ENCODE measurements around the gene SESN1.

SESN1 gene

DNA sequence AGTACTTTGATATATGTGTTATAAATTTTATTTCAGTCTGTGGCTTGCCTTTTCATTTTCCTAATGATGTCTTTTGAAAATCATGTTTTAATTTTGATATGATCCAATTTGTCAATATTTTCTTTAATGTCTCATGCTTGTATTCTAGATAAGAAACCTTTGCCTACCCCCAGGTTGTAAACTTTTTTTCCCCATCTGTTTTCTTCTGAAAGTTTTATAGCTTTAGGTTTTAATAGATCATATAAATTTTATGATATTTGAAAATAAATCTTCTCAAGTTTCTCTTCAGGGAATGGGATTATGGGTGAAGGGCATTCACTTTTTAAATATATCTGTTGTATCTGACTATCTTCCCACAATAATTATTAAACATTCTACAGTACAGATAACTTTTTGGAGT lies 66.7 kb downstream of the SESN1 start:
- H3K4me3 ChIP-seq (ENCODE audit: low read length) = no peak overlapping the region
- no peaks in the 10 kb centered on the region for H3K36me3 ChIP-seq (ENCODE audit: control insufficient read depth, insufficient read depth, low read length, severe bottlenecking)
- no peak for DNase-seq (ENCODE audit: low read depth)
- H3K9me3 ChIP-seq (ENCODE audit: control insufficient read depth, low read length) = no peaks in the 10 kb centered on the region
- H3K4me1 ChIP-seq (ENCODE audit: control insufficient read depth, insufficient read depth, low read length) = peaks cover 20% of the 10 kb centered on the region
- H3K9ac ChIP-seq (ENCODE audit: low read length) = no peak overlapping the region
- no peaks in the 10 kb centered on the region for H3K27me3 ChIP-seq (replicated peaks; ENCODE audit: control insufficient read depth, insufficient read depth, low read length)

DNA sequence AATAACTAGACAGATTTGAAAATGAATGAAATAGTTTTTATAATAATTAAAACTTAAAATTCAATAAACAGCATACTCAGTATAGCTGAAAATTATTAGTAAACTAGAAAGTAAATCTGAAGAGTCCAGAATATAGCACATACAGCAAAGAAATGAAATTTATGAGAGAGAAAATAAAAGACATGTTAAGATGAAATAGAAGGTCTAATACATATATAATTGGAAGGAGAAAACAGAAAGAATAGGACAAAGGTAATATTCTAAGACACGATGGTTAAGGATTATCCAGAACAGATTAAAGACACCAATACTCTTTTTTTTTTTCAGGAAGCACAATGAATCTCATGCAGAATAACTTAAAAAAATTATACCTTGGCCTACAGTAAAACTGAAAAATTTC lies 69.0 kb downstream of the SESN1 start:
- H3K36me3 ChIP-seq (ENCODE audit: control insufficient read depth, insufficient read depth, low read length, severe bottlenecking) = no peaks in the 10 kb centered on the region
- no peaks in the 10 kb centered on the region for H3K27me3 ChIP-seq (replicated peaks; ENCODE audit: control insufficient read depth, insufficient read depth, low read length)
- DNase-seq (ENCODE audit: low read depth) = no peak
- no peak overlapping the region for H3K9ac ChIP-seq (ENCODE audit: low read length)
- H3K4me1 ChIP-seq (ENCODE audit: control insufficient read depth, insufficient read depth, low read length) = peaks cover 22% of the 10 kb centered on the region
- no peak overlapping the region for H3K4me3 ChIP-seq (ENCODE audit: low read length)
- H3K9me3 ChIP-seq (ENCODE audit: control insufficient read depth, low read length) = no peaks in the 10 kb centered on the region

DNA sequence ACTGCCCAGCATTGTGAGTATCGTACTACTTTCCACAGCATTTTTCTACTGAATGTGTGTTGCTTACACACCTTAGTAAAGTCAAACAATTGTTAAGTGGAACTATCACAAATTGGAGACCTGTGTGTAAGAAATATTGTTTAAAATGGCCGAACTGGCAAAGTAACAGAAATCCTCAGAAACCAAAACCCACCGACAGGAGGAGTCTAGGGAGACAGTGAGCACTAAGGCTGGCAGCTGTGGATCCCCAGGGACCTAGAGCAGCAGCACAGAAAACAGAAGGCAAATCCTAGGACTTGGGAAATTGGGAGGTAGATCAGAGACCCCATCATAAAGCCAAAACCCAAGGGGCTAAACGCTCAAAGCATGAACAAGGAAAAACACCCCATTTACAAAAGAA lies 69.9 kb downstream of the SESN1 start:
- DNase-seq (ENCODE audit: low read depth) = no peak
- no peak overlapping the region for H3K9ac ChIP-seq (ENCODE audit: low read length)

DNA sequence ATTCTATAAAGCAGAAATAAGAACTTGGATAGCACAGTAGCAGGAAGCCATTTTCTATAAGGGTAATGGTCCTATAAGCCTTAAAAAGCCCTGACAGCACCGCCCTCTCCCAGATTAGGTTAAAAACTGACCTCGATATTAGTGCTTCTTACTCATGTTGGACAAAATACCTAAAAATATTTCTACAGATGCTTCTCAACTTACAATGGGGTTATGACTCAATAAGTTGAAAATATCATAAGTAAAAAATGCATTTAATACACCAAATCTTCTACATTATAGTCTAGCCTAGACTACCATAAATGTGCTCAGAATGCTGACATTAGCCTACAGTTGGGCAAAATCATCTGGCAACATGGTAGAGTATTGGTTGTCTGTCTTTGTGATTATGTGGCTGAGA lies 70.3 kb downstream of the SESN1 start:
- Histone ChIP-seq H3K9me3 (ENCODE audit: control insufficient read depth, low read length) (no peaks in the 10 kb centered on the region), H3K36me3 (ENCODE audit: control insufficient read depth, insufficient read depth, low read length, severe bottlenecking) (no peaks in the 10 kb centered on the region), H3K27me3 (replicated peaks; ENCODE audit: control insufficient read depth, insufficient read depth, low read length) (no peaks in the 10 kb centered on the region), H3K4me1 (ENCODE audit: control insufficient read depth, insufficient read depth, low read length) (peaks cover 22% of the 10 kb centered on the region), H3K4me3 (ENCODE audit: low read length) (no peak overlapping the region), H3K9ac (ENCODE audit: low read length) (no peak overlapping the region)
- peak; percentile 33 for DNase-seq (ENCODE audit: low read depth)

More for the DNA sequence above, 69.9 kb downstream of the SESN1 start:
- H3K27me3 ChIP-seq (replicated peaks; ENCODE audit: control insufficient read depth, insufficient read depth, low read length) = no peaks in the 10 kb centered on the region
- no peak overlapping the region for H3K4me3 ChIP-seq (ENCODE audit: low read length)
- H3K9me3 ChIP-seq (ENCODE audit: control insufficient read depth, low read length) = no peaks in the 10 kb centered on the region
- H3K36me3 ChIP-seq (ENCODE audit: control insufficient read depth, insufficient read depth, low read length, severe bottlenecking) = no peaks in the 10 kb centered on the region
- H3K4me1 ChIP-seq (ENCODE audit: control insufficient read depth, insufficient read depth, low read length) = peaks cover 22% of the 10 kb centered on the region

DNA sequence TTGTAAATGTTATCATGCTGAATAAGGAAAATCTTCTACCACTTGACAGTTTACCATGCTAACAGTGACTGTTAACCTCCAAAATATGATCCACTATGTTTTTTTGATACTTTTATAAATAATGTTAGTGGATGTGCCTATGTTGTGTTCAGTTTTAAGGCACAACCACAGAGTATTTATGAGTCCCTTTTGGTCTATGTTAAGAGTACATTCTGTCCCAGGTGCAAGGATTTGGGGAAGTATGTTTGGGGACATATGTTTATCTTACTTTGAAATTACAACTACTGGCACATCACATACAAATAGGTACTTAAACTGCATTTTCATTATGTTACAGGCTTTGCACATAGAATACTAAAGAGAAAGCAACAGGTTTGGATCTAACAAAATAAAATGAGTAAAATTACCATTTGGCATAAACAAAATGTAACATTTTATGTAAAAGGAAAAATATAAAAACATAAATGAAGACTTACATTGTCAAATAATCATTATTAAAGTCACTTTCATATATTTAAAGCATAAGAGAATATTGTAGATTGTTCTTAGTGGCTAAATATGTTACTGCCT lies 71.2 kb downstream of the SESN1 start:
- no peaks in the 10 kb centered on the region for H3K9me3 ChIP-seq (ENCODE audit: control insufficient read depth, low read length)
- DNase-seq (ENCODE audit: low read depth) = no peak
- no peak overlapping the region for H3K4me3 ChIP-seq (ENCODE audit: low read length)
- H3K4me1 ChIP-seq (ENCODE audit: control insufficient read depth, insufficient read depth, low read length) = peaks cover 22% of the 10 kb centered on the region
- no peaks in the 10 kb centered on the region for H3K27me3 ChIP-seq (replicated peaks; ENCODE audit: control insufficient read depth, insufficient read depth, low read length)
- H3K36me3 ChIP-seq (ENCODE audit: control insufficient read depth, insufficient read depth, low read length, severe bottlenecking) = no peaks in the 10 kb centered on the region
- no peak overlapping the region for H3K9ac ChIP-seq (ENCODE audit: low read length)

DNA sequence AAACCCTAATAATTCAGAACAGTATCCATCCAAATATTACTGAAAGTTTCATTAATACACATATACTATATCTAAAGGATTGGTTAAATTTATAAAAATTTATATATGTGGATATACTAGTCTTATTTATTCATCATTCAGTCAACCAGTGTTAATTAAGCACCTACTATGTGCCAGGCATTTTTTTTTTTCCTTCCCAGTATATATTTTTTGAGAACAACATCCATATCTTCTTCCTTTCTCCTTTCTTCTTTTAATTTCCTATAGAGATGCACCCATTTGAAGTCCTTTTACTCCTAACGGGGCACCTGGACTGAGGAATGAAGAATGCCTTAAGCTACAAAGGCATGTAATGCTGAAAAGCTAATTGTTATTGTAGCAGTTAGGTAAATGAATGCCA lies 72.8 kb downstream of the SESN1 start:
- Histone ChIP-seq H3K36me3 (ENCODE audit: control insufficient read depth, insufficient read depth, low read length, severe bottlenecking) (no peaks in the 10 kb centered on the region), H3K9me3 (ENCODE audit: control insufficient read depth, low read length) (no peaks in the 10 kb centered on the region), H3K4me1 (ENCODE audit: control insufficient read depth, insufficient read depth, low read length) (peaks cover 22% of the 10 kb centered on the region), H3K27me3 (replicated peaks; ENCODE audit: control insufficient read depth, insufficient read depth, low read length) (no peaks in the 10 kb centered on the region), H3K4me3 (ENCODE audit: low read length) (no peak overlapping the region), H3K9ac (ENCODE audit: low read length) (no peak overlapping the region)
- DNase-seq (ENCODE audit: low read depth) = no peak

DNA sequence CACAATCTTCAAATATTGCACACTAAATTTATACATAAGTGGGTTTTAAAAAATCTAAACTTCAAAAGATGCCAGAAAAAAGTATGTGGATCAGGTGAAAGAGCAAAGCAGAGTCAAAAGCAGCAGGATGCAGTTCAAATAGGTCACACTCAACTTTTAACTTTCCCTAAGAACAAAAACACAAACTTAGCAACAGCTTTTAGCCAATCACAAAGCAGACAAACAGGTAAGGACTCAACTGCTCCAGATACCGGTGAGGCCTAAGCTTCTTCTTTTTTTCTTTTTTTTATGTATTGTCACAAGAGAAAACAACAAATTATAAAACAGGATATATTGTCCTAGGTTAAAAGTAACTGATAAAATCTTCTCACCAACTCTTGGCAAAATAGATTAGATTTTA lies 74.7 kb downstream of the SESN1 start:
- Histone ChIP-seq H3K9ac (ENCODE audit: low read length) (no peak overlapping the region), H3K4me3 (ENCODE audit: low read length) (no peak overlapping the region), H3K36me3 (ENCODE audit: control insufficient read depth, insufficient read depth, low read length, severe bottlenecking) (no peaks in the 10 kb centered on the region), H3K9me3 (ENCODE audit: control insufficient read depth, low read length) (no peaks in the 10 kb centered on the region), H3K4me1 (ENCODE audit: control insufficient read depth, insufficient read depth, low read length) (peaks cover 20% of the 10 kb centered on the region), H3K27me3 (replicated peaks; ENCODE audit: control insufficient read depth, insufficient read depth, low read length) (no peaks in the 10 kb centered on the region)
- DNase-seq (ENCODE audit: low read depth) = no peak

DNA sequence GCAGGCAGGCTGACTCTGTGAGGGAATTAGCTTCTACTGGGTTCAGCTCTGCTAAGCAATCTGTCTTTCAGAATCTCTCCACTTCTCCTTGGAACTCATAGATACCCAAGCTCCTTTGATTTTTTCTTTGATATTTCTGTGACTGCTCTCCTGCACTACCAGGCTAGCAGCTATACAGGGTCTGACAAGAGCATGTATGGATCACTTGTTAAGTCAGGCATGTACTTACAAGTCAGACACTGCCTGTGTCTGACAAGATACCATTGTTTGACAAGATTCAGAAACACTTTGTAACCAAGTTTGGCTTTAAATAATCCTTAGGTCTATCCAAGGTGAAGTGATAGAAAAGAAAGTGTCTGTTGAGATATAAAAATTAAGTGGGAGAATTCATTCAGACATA lies 79.5 kb downstream of the SESN1 start:
- Histone ChIP-seq H3K9ac (ENCODE audit: low read length) (no peak overlapping the region), H3K27me3 (replicated peaks; ENCODE audit: control insufficient read depth, insufficient read depth, low read length) (no peaks in the 10 kb centered on the region), H3K4me3 (ENCODE audit: low read length) (no peak overlapping the region), H3K4me1 (ENCODE audit: control insufficient read depth, insufficient read depth, low read length) (peaks cover 21% of the 10 kb centered on the region), H3K36me3 (ENCODE audit: control insufficient read depth, insufficient read depth, low read length, severe bottlenecking) (no peaks in the 10 kb centered on the region), H3K9me3 (ENCODE audit: control insufficient read depth, low read length) (no peaks in the 10 kb centered on the region)
- DNase-seq (ENCODE audit: low read depth) = no peak

DNA sequence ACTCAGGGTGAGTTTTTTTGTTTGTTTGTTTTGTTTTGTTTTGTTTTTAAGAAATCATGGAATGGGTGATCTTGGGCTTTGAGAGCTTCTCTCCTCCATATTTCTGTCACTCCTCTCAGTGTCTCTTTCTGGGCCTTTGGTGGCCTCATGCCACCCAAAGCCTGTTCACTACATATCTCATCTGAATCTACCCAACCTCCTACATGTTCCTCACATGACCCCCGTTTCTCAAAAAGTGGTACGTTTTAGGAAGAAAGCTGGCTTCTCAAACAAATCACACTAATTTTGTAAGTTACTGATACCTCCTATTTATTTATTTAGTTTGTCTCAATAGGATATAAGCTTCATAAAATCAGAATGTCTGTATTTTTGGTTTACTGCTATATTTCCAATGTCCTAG lies 80.0 kb downstream of the SESN1 start:
- Histone ChIP-seq H3K4me1 (ENCODE audit: control insufficient read depth, insufficient read depth, low read length) (peaks cover 26% of the 10 kb centered on the region), H3K9ac (ENCODE audit: low read length) (no peak overlapping the region), H3K36me3 (ENCODE audit: control insufficient read depth, insufficient read depth, low read length, severe bottlenecking) (no peaks in the 10 kb centered on the region), H3K27me3 (replicated peaks; ENCODE audit: control insufficient read depth, insufficient read depth, low read length) (no peaks in the 10 kb centered on the region), H3K9me3 (ENCODE audit: control insufficient read depth, low read length) (no peaks in the 10 kb centered on the region), H3K4me3 (ENCODE audit: low read length) (no peak overlapping the region)
- DNase-seq (ENCODE audit: low read depth) = no peak

DNA sequence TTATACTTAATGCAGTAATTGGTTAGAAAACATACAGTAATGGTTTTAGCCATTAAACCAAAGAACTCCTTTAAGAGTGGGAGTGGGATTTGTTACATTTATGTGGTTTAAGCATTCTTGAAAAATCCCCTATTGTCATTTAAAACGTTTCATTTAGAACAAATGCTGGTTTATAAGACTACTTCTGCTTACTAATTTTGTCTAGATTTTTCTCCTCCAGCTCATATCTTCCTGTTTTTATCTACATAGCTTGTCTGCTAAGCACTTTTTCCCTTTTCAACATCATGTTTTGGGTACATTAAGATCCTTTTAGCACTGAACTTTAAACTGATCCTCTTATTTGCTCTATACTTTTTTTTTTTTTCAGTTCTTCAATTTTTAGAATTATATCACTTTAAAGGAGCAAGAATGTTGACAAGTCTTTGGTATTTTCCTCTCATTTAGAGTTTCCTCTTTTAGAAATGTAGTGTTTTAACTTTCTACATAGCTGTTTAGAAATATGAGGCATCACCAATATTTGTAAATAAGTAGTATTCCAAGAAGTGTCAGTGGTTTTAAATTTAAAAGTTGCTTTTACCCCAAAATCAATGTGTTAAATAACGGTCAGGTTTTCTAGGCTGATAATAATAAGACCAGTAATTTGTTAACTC lies 80.9 kb downstream of the SESN1 start:
- Histone ChIP-seq H3K4me3 (ENCODE audit: low read length) (no peak overlapping the region), H3K36me3 (ENCODE audit: control insufficient read depth, insufficient read depth, low read length, severe bottlenecking) (no peaks in the 10 kb centered on the region), H3K27me3 (replicated peaks; ENCODE audit: control insufficient read depth, insufficient read depth, low read length) (no peaks in the 10 kb centered on the region), H3K9ac (ENCODE audit: low read length) (no peak overlapping the region), H3K9me3 (ENCODE audit: control insufficient read depth, low read length) (no peaks in the 10 kb centered on the region), H3K4me1 (ENCODE audit: control insufficient read depth, insufficient read depth, low read length) (peaks cover 26% of the 10 kb centered on the region)
- DNase-seq (ENCODE audit: low read depth) = peak; percentile 15

DNA sequence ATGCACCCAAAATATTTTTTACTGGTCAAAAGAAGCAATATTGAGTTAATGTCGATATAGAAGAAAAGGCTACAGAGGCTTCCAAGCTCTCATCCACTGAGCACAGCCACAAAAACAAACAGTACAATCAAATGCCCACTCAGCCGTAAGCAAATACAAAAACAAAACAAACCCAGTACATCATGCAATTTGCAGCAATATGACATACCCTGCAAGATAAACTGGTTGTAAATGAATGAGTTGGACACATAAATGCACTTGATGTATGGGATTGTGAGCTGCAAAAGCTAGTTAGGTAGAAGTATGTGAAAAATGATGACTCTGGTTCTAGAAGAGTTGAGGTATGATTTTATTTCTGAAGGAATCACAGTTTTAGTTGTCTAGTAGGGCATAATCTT lies 83.9 kb downstream of the SESN1 start:
- Histone ChIP-seq H3K9ac (ENCODE audit: low read length) (no peak overlapping the region), H3K4me3 (ENCODE audit: low read length) (no peak overlapping the region), H3K36me3 (ENCODE audit: control insufficient read depth, insufficient read depth, low read length, severe bottlenecking) (no peaks in the 10 kb centered on the region), H3K27me3 (replicated peaks; ENCODE audit: control insufficient read depth, insufficient read depth, low read length) (no peaks in the 10 kb centered on the region), H3K9me3 (ENCODE audit: control insufficient read depth, low read length) (no peaks in the 10 kb centered on the region), H3K4me1 (ENCODE audit: control insufficient read depth, insufficient read depth, low read length) (peaks cover 40% of the 10 kb centered on the region)
- no peak for DNase-seq (ENCODE audit: low read depth)

Measured in adipocyte (in vitro differentiated cells).